Spleen (tissue), 11 donors: Measurements from ENCODE around the gene SERBP1. TPM values are rescaled to one million over a fixed set of nuclear protein-coding genes. Genes with fewer than 3 reads are reported as not detected.

Source experiments
- DNase-seq: peaks from one replicate; pipeline ENCODE4 v3.0.0-alpha.2; 2020
- H3K27ac ChIP-seq, 8 donors: fragments of 200-600 bp; sonication (generic) in 7 of 8; 1 replicate in 4 of 8; 2 replicates in 4 of 8; pipeline versions ENCODE4 v1.5.0 to v1.8.0; 2016 to 2021; ENCODE audit warnings: inconsistent platforms in 4 of 8, mild to moderate bottlenecking in 4 of 8, moderate library complexity in 1 of 8
- H3K27me3 ChIP-seq, 7 donors: fragments of 200-600 bp; sonication (generic) in 6 of 7; replicated peaks in 1 of 7; 1 replicate in 4 of 7; 2 replicates in 3 of 7; pipeline versions ENCODE4 v1.5.0 to v1.8.0; 2016 to 2021; ENCODE audit warnings: inconsistent platforms in 3 of 7, mild to moderate bottlenecking in 1 of 7
- H3K36me3 ChIP-seq, 6 donors: fragments of 200-600 bp; sonication (generic) in 5 of 6; 1 replicate in 4 of 6; 2 replicates in 2 of 6; pipeline versions ENCODE4 v1.5.0 to v1.8.0; 2016 to 2021; ENCODE audit warnings: inconsistent platforms in 2 of 6
- H3K4me1 ChIP-seq, 6 donors: fragments of 200-600 bp; sonication (generic) in 5 of 6; 1 replicate in 3 of 6; 2 replicates in 3 of 6; pipeline versions ENCODE4 v1.5.0 to v1.8.0; 2016 to 2021; ENCODE audit warnings: inconsistent platforms in 3 of 6
- H3K4me3 ChIP-seq, 8 donors: fragments of 200-600 bp; sonication (generic) in 7 of 8; 1 replicate in 4 of 8; 2 replicates in 4 of 8; pipeline versions ENCODE4 v1.5.0 to v1.8.0; 2016 to 2021; ENCODE audit warnings: inconsistent platforms in 4 of 8, mild to moderate bottlenecking in 4 of 8, moderate library complexity in 2 of 8
- H3K9me3 ChIP-seq, 8 donors: fragments of 200-600 bp; sonication (generic) in 7 of 8; 1 replicate in 4 of 8; 2 replicates in 4 of 8; pipeline versions ENCODE4 v1.5.0 to v1.8.0; 2016 to 2021; ENCODE audit warnings: inconsistent platforms in 4 of 8
- POLR2A ChIP-seq, 3 donors: fragments of 450-650 bp; IDR thresholded peaks; one replicate each; pipeline ENCODE4 v1.5.1; 2017; ENCODE audit warnings: antibody characterized with exemption in 3 of 3, mild to moderate bottlenecking in 1 of 3
- POLR2AphosphoS5 ChIP-seq, 3 donors: sonication (generic); formaldehyde crosslinking; IDR thresholded peaks; one replicate each; pipeline ENCODE4 v1.5.1; 2017; ENCODE audit warnings: antibody characterized with exemption in 3 of 3
- WGBS, 5 donors: extraction: QIAGEN DNeasy Blood & Tissue Kit in 3 of 5; methylation state at CpG; one replicate each; pipeline versions ENCODE4 v1.1.5 to v1.1.7; 2013 to 2018; 5-methylcytosine and 5-hydroxymethylcytosine counted together
- intact Hi-C: fragments of 100-400 bp; cut with DNase I; formaldehyde crosslinking; loops from one replicate; pipeline ENCODE4 v1.15.0; 2023; ENCODE audit warnings: low total_unique reads
- polyA plus RNA-seq, 3 donors: library from polyadenylated mRNA; stranded (reverse); fragments of 200-250 nt; gene quantifications; one replicate each; pipeline ENCODE4 v1.2.1, GENCODE V29; 2013
- total RNA-seq, 7 donors: library from RNA; depleted of rRNA in 3 of 7; stranded (reverse); fragments of >200 nt in 3 of 7; fragmentation: NEBNext Ultra II Directional in 4 of 7; extraction: Animal tissue kit (Norgen Biotek cat#: 25700) in 4 of 7; gene quantifications; one replicate each; pipeline versions ENCODE4 v1.1.0 to v1.2.1, GENCODE V29; 2016 to 2021
- TF ChIP-seq, protein P1 (sequence below), 11 experiments: fragments of 200-600 bp in 7 of 11; fragments of 450-650 bp in 4 of 11; sonication (generic) in 4 of 11; IDR thresholded peaks in 8 of 11; conservative IDR thresholded peaks in 3 of 11; 1 replicate in 7 of 11; 2 replicates in 4 of 11; pipeline versions ENCODE4 v1.4.0 to v1.8.0; 2016 to 2021; ENCODE audit warnings: antibody characterized with exemption in 11 of 11, inconsistent platforms in 4 of 11, mild to moderate bottlenecking in 1 of 11
- donor health status: healthy with polysubstance abuse.
- donor health status: DM: no; HTN: no; CAD: no; lungs with moderate emphysema.
- donor health status: DM: no; HTN: no; CAD: no.
- donor health status: Bipolar disorder and iron deficiency.
- donor health status: healthy.
- donor health status: DM: no; HTN: no; CAD: no.
- donor health status: DM: yes; HTN: yes; CAD: no.

The SERBP1 gene
- total and polyA plus RNA-seq, 10 donors = 82.9 to 200 (median 124) TPM

DNA sequence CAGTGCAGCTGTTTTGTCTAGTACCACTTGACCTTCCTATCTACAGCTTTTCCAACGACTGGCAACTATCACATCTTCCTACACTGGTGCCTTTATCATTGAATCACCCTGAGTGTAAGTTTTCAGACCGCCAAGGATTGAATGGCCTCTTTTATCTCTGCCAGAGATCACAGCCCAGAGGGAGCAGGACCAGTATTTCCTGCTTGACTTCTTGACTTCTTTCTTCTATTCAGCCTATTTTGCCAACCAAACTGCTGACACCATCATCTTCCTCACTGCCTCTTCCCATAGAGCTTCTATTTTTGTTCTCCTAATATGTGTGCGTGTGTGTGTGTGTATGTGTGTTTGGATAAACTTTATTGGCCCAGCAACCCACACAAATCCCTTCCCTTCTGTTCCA lies 53.8 kb downstream of the SERBP1 start:
- TF ChIP-seq, protein P1, sequence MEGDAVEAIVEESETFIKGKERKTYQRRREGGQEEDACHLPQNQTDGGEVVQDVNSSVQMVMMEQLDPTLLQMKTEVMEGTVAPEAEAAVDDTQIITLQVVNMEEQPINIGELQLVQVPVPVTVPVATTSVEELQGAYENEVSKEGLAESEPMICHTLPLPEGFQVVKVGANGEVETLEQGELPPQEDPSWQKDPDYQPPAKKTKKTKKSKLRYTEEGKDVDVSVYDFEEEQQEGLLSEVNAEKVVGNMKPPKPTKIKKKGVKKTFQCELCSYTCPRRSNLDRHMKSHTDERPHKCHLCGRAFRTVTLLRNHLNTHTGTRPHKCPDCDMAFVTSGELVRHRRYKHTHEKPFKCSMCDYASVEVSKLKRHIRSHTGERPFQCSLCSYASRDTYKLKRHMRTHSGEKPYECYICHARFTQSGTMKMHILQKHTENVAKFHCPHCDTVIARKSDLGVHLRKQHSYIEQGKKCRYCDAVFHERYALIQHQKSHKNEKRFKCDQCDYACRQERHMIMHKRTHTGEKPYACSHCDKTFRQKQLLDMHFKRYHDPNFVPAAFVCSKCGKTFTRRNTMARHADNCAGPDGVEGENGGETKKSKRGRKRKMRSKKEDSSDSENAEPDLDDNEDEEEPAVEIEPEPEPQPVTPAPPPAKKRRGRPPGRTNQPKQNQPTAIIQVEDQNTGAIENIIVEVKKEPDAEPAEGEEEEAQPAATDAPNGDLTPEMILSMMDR (IDR thresholded peaks at IDR 0.05 in 8 of 11, conservative IDR thresholded peaks at IDR 0.05 in 3 of 11) = no peak
- TF ChIP-seq POLR2A (IDR thresholded peaks at IDR 0.05) (no peak), POLR2AphosphoS5 (IDR thresholded peaks at IDR 0.05) (no peak)
- H3K27me3 ChIP-seq = no peaks in the 10 kb centered on the region
- no peaks in the 10 kb centered on the region for H3K4me1 ChIP-seq
- H3K4me3 ChIP-seq = no peak overlapping the region
- H3K36me3 ChIP-seq = peaks cover 0 to 7% (median 0%) of the 10 kb centered on the region in 6 donors
- intact Hi-C loops = no loop called here
- no peak for DNase-seq
- WGBS, 5 donors = 53 to 66% (median 63%) methylated on average over 3 of the region's 3 CpGs
- no peak overlapping the region for H3K27ac ChIP-seq
- no peaks in the 10 kb centered on the region for H3K9me3 ChIP-seq

- no peak for TF ChIP-seq POLR2A (IDR thresholded peaks at IDR 0.05)
- TF ChIP-seq POLR2AphosphoS5 (IDR thresholded peaks at IDR 0.05) = no peak
- TF ChIP-seq, protein P1 (IDR thresholded peaks at IDR 0.05 in 8 of 11, conservative IDR thresholded peaks at IDR 0.05 in 3 of 11) = no peak
These were observed 57.3 kb downstream of the SERBP1 start for GRCh38 chr1:67372898-67373297.

GRCh38 chr1:67372136-67372535 lies 58.1 kb downstream of the SERBP1 start:
- WGBS, 5 donors = 66 to 83% (median 80%) methylated on average over 3 of the region's 3 CpGs
- Histone ChIP-seq H3K27me3 (no peaks in the 10 kb centered on the region), H3K4me1 (no peaks in the 10 kb centered on the region), H3K9me3 (no peaks in the 10 kb centered on the region), H3K4me3 (no peak overlapping the region), H3K27ac (no peak overlapping the region), H3K36me3 (no peaks in the 10 kb centered on the region)
- DNase-seq = no peak
- TF ChIP-seq POLR2A (IDR thresholded peaks at IDR 0.05) = no peak
- TF ChIP-seq, protein P1 (IDR thresholded peaks at IDR 0.05 in 8 of 11, conservative IDR thresholded peaks at IDR 0.05 in 3 of 11) = no peak
- no peak for TF ChIP-seq POLR2AphosphoS5 (IDR thresholded peaks at IDR 0.05)
- intact Hi-C loops = no loop called here

More at GRCh38 chr1:67372898-67373297, 57.3 kb downstream of the SERBP1 start:
- no peaks in the 10 kb centered on the region for H3K27me3 ChIP-seq
- intact Hi-C loops = no loop called here
- H3K9me3 ChIP-seq = no peaks in the 10 kb centered on the region
- DNase-seq = no peak
- no peak overlapping the region for H3K4me3 ChIP-seq
- no peaks in the 10 kb centered on the region for H3K4me1 ChIP-seq
- no peaks in the 10 kb centered on the region for H3K36me3 ChIP-seq
- no peak overlapping the region for H3K27ac ChIP-seq

GRCh38 chr1:67371681-67372080 lies 58.5 kb downstream of the SERBP1 start:
- H3K27ac ChIP-seq = no peak overlapping the region
- no peaks in the 10 kb centered on the region for H3K27me3 ChIP-seq
- H3K9me3 ChIP-seq = no peaks in the 10 kb centered on the region
- H3K36me3 ChIP-seq = no peaks in the 10 kb centered on the region
- H3K4me1 ChIP-seq = no peaks in the 10 kb centered on the region
- no peak overlapping the region for H3K4me3 ChIP-seq
- DNase-seq = no peak
- TF ChIP-seq POLR2AphosphoS5 (IDR thresholded peaks at IDR 0.05) (no peak), POLR2A (IDR thresholded peaks at IDR 0.05) (no peak)
- TF ChIP-seq, protein P1 (IDR thresholded peaks at IDR 0.05 in 8 of 11, conservative IDR thresholded peaks at IDR 0.05 in 3 of 11) = no peak
- 79 to 87% (median 86%) methylated on average over 5 of the region's 5 CpGs for WGBS, 5 donors
- intact Hi-C loops = no loop called here
